Measurements from ENCODE around the gene FOXF1.

GRCh38 chr16:86496262-86496928 is 13.9 kb upstream of the FOXF1 start:
- TF ChIP-seq POLR2AphosphoS5 (IDR thresholded peaks at IDR 0.05), result no peak
- TF ChIP-seq, protein P1, sequence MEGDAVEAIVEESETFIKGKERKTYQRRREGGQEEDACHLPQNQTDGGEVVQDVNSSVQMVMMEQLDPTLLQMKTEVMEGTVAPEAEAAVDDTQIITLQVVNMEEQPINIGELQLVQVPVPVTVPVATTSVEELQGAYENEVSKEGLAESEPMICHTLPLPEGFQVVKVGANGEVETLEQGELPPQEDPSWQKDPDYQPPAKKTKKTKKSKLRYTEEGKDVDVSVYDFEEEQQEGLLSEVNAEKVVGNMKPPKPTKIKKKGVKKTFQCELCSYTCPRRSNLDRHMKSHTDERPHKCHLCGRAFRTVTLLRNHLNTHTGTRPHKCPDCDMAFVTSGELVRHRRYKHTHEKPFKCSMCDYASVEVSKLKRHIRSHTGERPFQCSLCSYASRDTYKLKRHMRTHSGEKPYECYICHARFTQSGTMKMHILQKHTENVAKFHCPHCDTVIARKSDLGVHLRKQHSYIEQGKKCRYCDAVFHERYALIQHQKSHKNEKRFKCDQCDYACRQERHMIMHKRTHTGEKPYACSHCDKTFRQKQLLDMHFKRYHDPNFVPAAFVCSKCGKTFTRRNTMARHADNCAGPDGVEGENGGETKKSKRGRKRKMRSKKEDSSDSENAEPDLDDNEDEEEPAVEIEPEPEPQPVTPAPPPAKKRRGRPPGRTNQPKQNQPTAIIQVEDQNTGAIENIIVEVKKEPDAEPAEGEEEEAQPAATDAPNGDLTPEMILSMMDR (IDR thresholded peaks at IDR 0.05), result no peak
- TF ChIP-seq POLR2A (IDR thresholded peaks at IDR 0.05), result no peak
- no peak for TF ChIP-seq EP300 (IDR thresholded peaks at IDR 0.05)

All from upper lobe of left lung (tissue), 4 donors.